Transverse colon (tissue), 4 donors: ENCODE measurements around the gene UBE2J2. TPM values are rescaled to one million over a fixed set of nuclear protein-coding genes. Genes with fewer than 3 reads are reported as not detected.

ENCODE experiments used
- DNase-seq: peaks from one replicate; pipeline ENCODE4 v3.0.0-alpha.2; 2019
- H3K27ac ChIP-seq, 4 donors: fragments of 200-600 bp; sonication (generic); 2 replicates each; pipeline ENCODE4 v1.5.1; 2016 to 2018; ENCODE audit warnings: inconsistent platforms in 4 of 4
- H3K27me3 ChIP-seq: fragments of 200-600 bp; sonication (generic); 2 replicates; pipeline ENCODE4 v1.5.1; 2017; ENCODE audit warnings: inconsistent platforms
- H3K36me3 ChIP-seq, 4 donors: fragments of 200-600 bp; sonication (generic); 2 replicates each; pipeline ENCODE4 v1.5.1; 2017 to 2019; ENCODE audit warnings: inconsistent platforms in 4 of 4
- H3K4me1 ChIP-seq, 4 donors: fragments of 200-600 bp; sonication (generic); 2 replicates each; pipeline ENCODE4 v1.5.1; 2017 to 2020; ENCODE audit warnings: inconsistent platforms in 4 of 4
- H3K4me3 ChIP-seq, 4 donors: fragments of 200-600 bp; sonication (generic); 1 replicate in 1 of 4; 2 replicates in 3 of 4; pipeline versions ENCODE4 v1.5.1 to v1.6.1; 2017 to 2019; ENCODE audit warnings: inconsistent platforms in 4 of 4
- H3K9me3 ChIP-seq, 2 donors: fragments of 200-600 bp; sonication (generic); 2 replicates each; pipeline ENCODE4 v1.5.1; 2017 to 2019; ENCODE audit warnings: inconsistent platforms in 2 of 2
- CTCF ChIP-seq, 5 experiments: fragments of 200-600 bp in 3 of 5; fragments of 450-650 bp in 2 of 5; sonication (generic) in 3 of 5; IDR thresholded peaks; 1 replicate in 2 of 5; 2 replicates in 3 of 5; pipeline ENCODE4 v1.5.1; 2016 to 2017; ENCODE audit warnings: antibody characterized with exemption in 5 of 5, inconsistent platforms in 3 of 5, mild to moderate bottlenecking in 2 of 5, moderate library complexity in 1 of 5
- EP300 ChIP-seq: sonication (generic); formaldehyde crosslinking; IDR thresholded peaks from one replicate; pipeline ENCODE4 v1.6.1; 2017; ENCODE audit warnings: antibody characterized with exemption, low read depth
- POLR2A ChIP-seq: fragments of 450-650 bp; IDR thresholded peaks from one replicate; pipeline ENCODE4 v1.6.1; 2016; ENCODE audit warnings: antibody characterized with exemption, mild to moderate bottlenecking, moderate library complexity
- POLR2AphosphoS5 ChIP-seq, 3 donors: sonication (generic); formaldehyde crosslinking; IDR thresholded peaks; one replicate each; pipeline ENCODE4 v1.6.1; 2016; ENCODE audit warnings: antibody characterized with exemption in 3 of 3
- WGBS, 2 donors: methylation state at CpG; one replicate each; pipeline ENCODE4 v1.1.5; 2018; ENCODE audit warnings: low coverage in 1 of 2; 5-methylcytosine and 5-hydroxymethylcytosine counted together
- in situ Hi-C, 4 donors: fragments of 200-750 bp; cut with MboI; loops; one replicate each; pipeline versions ENCODE4 v1.15.0 to v1.15.1; 2017; ENCODE audit warnings: low sequenced_read_pairs in 3 of 4, low pct_ligation_motif_present in 1 of 4, low pct_unique_long_range_greater_than_20kb in 1 of 4
- intact Hi-C: fragments of 100-400 bp; cut with DNase I; formaldehyde crosslinking; loops from one replicate; pipeline ENCODE4 v1.15.1; 2023; ENCODE audit warnings: low total_unique reads
- total RNA-seq, 4 donors: library from RNA; depleted of rRNA; stranded (reverse); fragments of >200 nt; gene quantifications; one replicate each; pipeline ENCODE4 v1.1.0, GENCODE V29; 2016

Gene UBE2J2
- total RNA-seq, 4 donors from 2014 or later = 49.6 to 110 (median 59.1) TPM

GRCh38 chr1:1215881-1216605 is 57.6 kb downstream of the UBE2J2 start:
- intact Hi-C loops = no loop called here
- Histone ChIP-seq H3K27me3 (peaks cover 4% of the 10 kb centered on the region), H3K36me3 (peaks cover 0 to 30% (median 13%) of the 10 kb centered on the region in 4 donors), H3K9me3 (no peaks in the 10 kb centered on the region), H3K4me1 (peaks cover 0 to 21% (median 6%) of the 10 kb centered on the region in 4 donors), H3K4me3 (no peak overlapping the region), H3K27ac (peak overlapping the region in 1 of 4 donors; percentile 34)
- TF ChIP-seq POLR2AphosphoS5 (IDR thresholded peaks at IDR 0.05) (no peak), POLR2A (no peak)
- WGBS, 2 donors = 92% methylated on average over 14 of the region's 21 CpGs; no CpG with 5 or more reads in 1 of the 2 donors
- DNase-seq = no peak
- in situ Hi-C loops = no loop called here

- Histone ChIP-seq H3K36me3 (peaks cover 0 to 23% (median 11%) of the 10 kb centered on the region in 4 donors), H3K4me3 (no peak overlapping the region), H3K4me1 (peaks cover 0 to 21% (median 6%) of the 10 kb centered on the region in 4 donors), H3K27me3 (peaks cover 10% of the 10 kb centered on the region), H3K27ac (peak overlapping the region in 1 of 4 donors; percentile 23), H3K9me3 (no peaks in the 10 kb centered on the region)
- no peak for TF ChIP-seq POLR2AphosphoS5 (IDR thresholded peaks at IDR 0.05)
- TF ChIP-seq CTCF (IDR thresholded peaks at IDR 0.05) = no peak
- no peak for TF ChIP-seq POLR2A
- no peak for TF ChIP-seq EP300
- in situ Hi-C loops = no loop called here
- no peak for DNase-seq
- intact Hi-C loops = no loop called here
- WGBS, 2 donors = 60 to 73% methylated on average over 1 to 5 of the region's 11 CpGs
Observed at GRCh38 chr1:1215080-1215676, 58.5 kb downstream of the UBE2J2 start.

GRCh38 chr1:1213345-1214265 is 60.0 kb downstream of the UBE2J2 start, which contains the start of gene TNFRSF4:
Gene TNFRSF4, minus strand, starts transcription at chr1:1214153. Its CDS starts 26 bp downstream, at chr1:1214127.
- Histone ChIP-seq H3K4me1 (peaks cover 4 to 24% (median 9%) of the 10 kb centered on the region in 4 donors), H3K4me3 (peak within 1 kb of the TSS in 2 of 4 donors; percentile 9 to 18), H3K36me3 (peaks cover 0 to 22% (median 9%) of the 10 kb centered on the region in 4 donors), H3K9me3 (no peaks in the 10 kb centered on the region), H3K27me3 (peaks cover 25% of the 10 kb centered on the region), H3K27ac (peak within 1 kb of the TSS; percentile 22 to 78 (median 52))
- TF ChIP-seq POLR2AphosphoS5 (IDR thresholded peaks at IDR 0.05) (peak in 1 of 3 donors; percentile 53), POLR2A (no peak)
- WGBS, 2 donors = 37% methylated on average over 35 of the region's 56 CpGs; no CpG with 5 or more reads in 1 of the 2 donors
- intact Hi-C loops (no loop called here), in situ Hi-C loops (no loop called here)
- peak; percentile 71 for DNase-seq

GRCh38 chr1:1212780-1213344 is 60.8 kb downstream of the UBE2J2 start:
- 38% methylated on average over 15 of the region's 24 CpGs; no CpG with 5 or more reads in 1 of the 2 donors for WGBS, 2 donors
- Histone ChIP-seq H3K36me3 (peaks cover 0 to 15% (median 5%) of the 10 kb centered on the region in 4 donors), H3K9me3 (no peaks in the 10 kb centered on the region), H3K27me3 (peaks cover 32% of the 10 kb centered on the region), H3K27ac (peak overlapping the region; percentile 22 to 78 (median 52)), H3K4me3 (peak overlapping the region in 3 of 4 donors; percentile 8 to 18 (median 9)), H3K4me1 (peaks cover 7 to 32% (median 15%) of the 10 kb centered on the region in 4 donors)
- TF ChIP-seq EP300 (no peak), POLR2AphosphoS5 (IDR thresholded peaks at IDR 0.05) (peak in 1 of 3 donors; percentile 16), CTCF (IDR thresholded peaks at IDR 0.05) (no peak), POLR2A (peak; percentile 14)
- peak; percentile 78 for DNase-seq
- intact Hi-C loops = no loop called here
- in situ Hi-C loops = no loop called here
